Gastrocnemius medialis (tissue), 4 donors: ENCODE measurements around the gene OGA.

Source experiments
- CTCF ChIP-seq, 5 experiments: fragments of 450-650 bp in 3 of 5; fragments of 200-600 bp in 2 of 5; sonication (generic) in 2 of 5; IDR thresholded peaks in 4 of 5; conservative IDR thresholded peaks in 1 of 5; 1 replicate in 4 of 5; 2 replicates in 1 of 5; pipeline ENCODE4 v1.5.1; 2016 to 2019; ENCODE audit warnings: antibody characterized with exemption in 5 of 5, mild to moderate bottlenecking in 3 of 5, moderate library complexity in 3 of 5
- POLR2A ChIP-seq, 2 donors: fragments of 450-650 bp; IDR thresholded peaks; one replicate each; pipeline ENCODE4 v1.6.1; 2017; ENCODE audit warnings: antibody characterized with exemption in 2 of 2, mild to moderate bottlenecking in 2 of 2, moderate library complexity in 2 of 2

DNA sequence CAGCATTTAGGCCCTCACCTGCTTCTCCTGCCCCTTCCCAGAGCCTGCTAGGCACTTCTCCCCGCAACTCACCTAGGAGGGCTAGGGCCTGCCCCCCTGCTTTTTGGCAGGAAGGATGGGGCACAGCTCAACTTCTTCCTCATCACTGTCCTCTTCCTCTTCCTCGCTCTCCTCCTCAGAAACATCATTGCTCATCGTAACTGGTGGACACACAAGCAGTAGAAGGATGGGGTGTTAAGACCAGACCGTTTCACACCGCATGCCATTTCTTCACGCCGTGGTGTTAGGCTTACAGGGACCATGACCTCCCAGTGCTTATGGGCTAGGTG is 36.6 kb downstream of the OGA start:
- no peak for TF ChIP-seq CTCF (IDR thresholded peaks at IDR 0.05 in 4 of 5, conservative IDR thresholded peaks at IDR 0.05 in 1 of 5)
- no peak for TF ChIP-seq POLR2A (IDR thresholded peaks at IDR 0.05)
